Fibroblast of mammary gland (primary cell): ENCODE measurements around the gene PIGX.
"Not testable (repeated sequence)": the region's sequence is repeated elsewhere in the genome, so short reads cannot be mapped to it uniquely, and the experiment has no call there.

ENCODE experiments used
- DNase-seq: peaks from one replicate; pipeline ENCODE4 v3.0.0-alpha.2; 2010; ENCODE audit warnings: low read depth
- H3K4me3 ChIP-seq: 2 replicates; pipeline ENCODE4 v1.5.1; 2011; ENCODE audit warnings: low read depth, mild to moderate bottlenecking, low read length, moderate library complexity; ENCODE audit not compliant: control insufficient read depth
- CTCF ChIP-seq: conservative IDR thresholded peaks from 2 replicates; pipeline ENCODE4 v1.5.1; 2011; ENCODE audit warnings: low read depth, low read length, inconsistent platforms; ENCODE audit not compliant: control insufficient read depth, insufficient read depth

The PIGX gene

DNA sequence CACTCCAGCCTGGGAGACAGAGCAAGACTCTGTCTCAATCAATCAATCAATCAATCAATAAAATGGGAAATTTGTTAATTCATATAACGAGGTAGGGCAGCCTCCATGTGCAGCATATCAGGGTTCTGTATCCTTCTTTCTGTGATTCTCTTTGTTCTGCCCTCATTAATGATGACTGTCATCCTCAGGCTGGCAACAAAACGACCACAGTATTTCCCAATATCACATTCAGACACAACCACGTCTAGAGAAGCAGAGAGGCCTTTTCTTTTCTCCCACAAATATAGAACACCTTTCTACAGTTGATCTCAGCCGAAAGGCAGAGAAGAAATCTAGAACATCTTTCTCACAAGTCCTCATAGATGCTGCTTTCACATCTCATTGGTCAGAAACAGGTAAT, 11.4 kb upstream of the PIGX start:
- no peak for DNase-seq
- no peak for TF ChIP-seq CTCF
- H3K4me3 ChIP-seq = no peak overlapping the region

- TF ChIP-seq CTCF = no peak
- H3K4me3 ChIP-seq = no peak overlapping the region
- DNase-seq = no peak
Measured at GRCh38 chr3:196706327-196706726, 5.8 kb upstream of the PIGX start.

DNA sequence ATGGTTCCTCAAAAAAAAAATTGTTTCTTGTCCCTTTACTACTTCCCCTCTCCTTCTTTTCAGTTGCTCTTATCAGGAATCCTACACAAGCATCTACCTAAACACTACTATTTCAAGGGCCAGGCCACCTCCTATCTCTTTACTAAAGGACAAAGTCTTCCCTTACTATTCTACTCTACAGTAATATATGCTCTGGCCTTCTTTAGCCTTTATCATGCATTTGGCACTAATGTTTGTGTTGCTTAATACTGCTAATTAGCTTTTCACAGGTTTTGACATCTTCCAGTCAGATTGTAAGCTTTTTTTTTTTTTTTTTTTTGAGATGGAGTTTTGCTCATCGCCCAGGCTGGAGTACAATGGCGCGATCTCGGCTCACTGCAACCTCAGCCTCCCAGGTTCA, 5.4 kb upstream of the PIGX start:
- TF ChIP-seq CTCF = no peak
- no peak for DNase-seq
- H3K4me3 ChIP-seq = no peak overlapping the region

DNA sequence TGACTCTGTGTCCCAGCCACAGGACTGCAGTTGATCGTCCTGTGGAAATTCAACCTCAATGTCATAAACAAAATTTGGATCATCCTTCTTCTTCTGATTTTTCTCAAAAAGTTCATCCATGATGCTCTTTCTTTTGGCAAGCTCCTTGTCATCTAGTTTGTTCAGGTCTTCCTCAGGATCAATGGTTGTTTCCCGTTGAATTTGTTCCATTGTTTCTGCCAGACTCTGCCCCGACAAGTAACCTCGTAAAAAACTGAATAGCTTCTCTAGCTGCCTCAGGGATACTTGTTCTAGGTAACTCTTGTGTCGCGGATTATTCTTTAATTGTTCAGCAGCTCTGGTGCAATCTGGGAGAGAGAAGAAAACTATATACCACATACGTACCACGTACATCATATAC, 4.6 kb upstream of the PIGX start:
- no peak overlapping the region for H3K4me3 ChIP-seq
- TF ChIP-seq CTCF = no peak
- no peak for DNase-seq

DNA sequence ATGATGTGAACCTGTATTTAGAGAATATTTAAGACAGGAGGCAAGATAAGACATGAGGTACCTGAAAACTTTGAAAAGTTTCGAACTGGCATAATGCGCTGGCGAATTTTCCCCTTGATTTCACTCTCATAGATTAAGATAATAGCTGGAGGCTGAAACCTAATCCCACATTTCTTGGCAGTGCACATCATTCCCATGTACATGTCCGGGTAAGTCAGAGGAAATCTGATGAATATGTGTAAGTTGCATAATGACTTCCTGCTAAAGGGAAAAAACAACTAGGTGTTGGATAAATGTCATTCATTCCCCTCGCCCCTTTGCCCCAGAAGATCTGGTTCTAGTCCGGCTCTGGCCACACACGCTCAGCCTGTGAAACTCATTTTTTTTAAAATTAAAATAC, 3.7 kb upstream of the PIGX start:
- peak; percentile 24 for DNase-seq
- no peak for TF ChIP-seq CTCF
- H3K4me3 ChIP-seq = no peak overlapping the region

DNA sequence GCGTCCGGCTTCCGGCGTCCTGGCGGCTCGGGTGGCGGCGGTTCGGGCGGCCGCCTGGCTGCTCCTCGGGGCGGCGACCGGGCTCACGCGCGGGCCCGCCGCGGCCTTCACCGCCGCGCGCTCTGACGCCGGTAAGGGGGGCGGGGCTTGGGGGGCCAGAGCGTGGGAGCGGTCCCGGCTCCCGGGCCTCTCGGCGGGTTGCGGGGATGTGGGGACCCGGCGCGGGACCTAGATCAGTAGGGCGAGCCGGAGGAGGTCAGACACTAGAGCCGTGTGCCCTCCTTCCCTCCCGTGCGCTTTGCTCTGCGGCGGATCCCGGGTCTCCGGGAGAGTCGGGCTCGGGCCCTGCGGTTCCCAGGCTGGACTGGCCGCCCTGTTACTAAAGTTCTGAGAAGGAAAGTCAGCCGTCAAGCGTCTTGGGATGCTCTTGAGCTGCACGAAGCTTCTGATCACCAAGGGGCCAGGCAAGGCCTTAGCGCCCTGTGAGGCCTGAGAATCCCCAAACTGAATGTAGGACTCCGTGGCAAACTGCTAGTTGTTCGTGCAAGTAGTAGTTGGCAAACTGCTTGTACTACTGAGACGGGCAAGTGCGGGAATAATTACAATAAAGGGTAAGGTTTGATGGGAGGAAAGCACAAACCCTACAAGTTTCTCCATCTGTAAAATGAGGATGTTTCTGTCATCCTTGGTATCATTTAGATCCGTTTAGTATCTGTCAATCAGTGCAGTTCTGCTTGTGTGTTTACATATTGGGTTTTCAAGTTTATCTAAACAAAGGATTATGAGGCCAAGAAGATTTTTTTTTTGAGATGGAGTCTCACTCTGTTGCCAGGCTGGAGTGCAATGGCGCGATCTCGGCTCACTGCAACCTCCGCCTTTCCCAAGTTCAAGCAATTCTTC, 587 bp downstream of the PIGX start:
- DNase-seq = peak; percentile 56
- no peak for TF ChIP-seq CTCF
- H3K4me3 ChIP-seq = peak overlapping the region; percentile 75

- H3K4me3 ChIP-seq, DNase-seq: not testable (repeated sequence)
Measured at GRCh38 chr3:196717162-196717561, 5.0 kb downstream of the PIGX start.
